Stimulated activated CD4-positive, alpha-beta T cell treated with anti-CD3 and anti-CD28 coated beads, Interleukin-1b, Interleukin-23, amount 100 ng/mL, for 4 hours (primary cell): ENCODE results near the gene ASXL3.

Experiments used
- DNase-seq, 2 donors: peaks; one replicate each; pipeline ENCODE4 v3.0.0-alpha.2; 2020; ENCODE audit warnings: low read depth in 2 of 2

Gene ASXL3

DNA sequence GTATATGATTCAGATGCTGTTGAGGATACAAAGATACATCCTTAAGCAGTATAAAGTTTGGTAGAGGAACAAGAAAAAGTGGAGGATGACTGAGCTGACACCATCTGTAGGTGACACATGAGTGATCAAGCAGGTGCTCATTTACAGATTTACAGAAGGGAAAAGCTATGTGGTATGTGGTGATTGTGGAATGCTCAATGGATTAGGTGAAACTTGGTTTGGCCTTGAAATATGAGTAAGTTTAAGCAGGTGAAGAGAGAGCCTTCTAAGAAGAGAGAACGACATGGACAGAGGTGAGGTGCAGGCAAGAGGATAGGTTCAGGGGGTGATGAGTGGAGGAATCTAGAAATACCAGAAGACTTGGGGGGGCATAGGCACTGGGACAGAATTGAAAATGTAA is 5.9 kb downstream of the ASXL3 start:
- no peak for DNase-seq

DNA sequence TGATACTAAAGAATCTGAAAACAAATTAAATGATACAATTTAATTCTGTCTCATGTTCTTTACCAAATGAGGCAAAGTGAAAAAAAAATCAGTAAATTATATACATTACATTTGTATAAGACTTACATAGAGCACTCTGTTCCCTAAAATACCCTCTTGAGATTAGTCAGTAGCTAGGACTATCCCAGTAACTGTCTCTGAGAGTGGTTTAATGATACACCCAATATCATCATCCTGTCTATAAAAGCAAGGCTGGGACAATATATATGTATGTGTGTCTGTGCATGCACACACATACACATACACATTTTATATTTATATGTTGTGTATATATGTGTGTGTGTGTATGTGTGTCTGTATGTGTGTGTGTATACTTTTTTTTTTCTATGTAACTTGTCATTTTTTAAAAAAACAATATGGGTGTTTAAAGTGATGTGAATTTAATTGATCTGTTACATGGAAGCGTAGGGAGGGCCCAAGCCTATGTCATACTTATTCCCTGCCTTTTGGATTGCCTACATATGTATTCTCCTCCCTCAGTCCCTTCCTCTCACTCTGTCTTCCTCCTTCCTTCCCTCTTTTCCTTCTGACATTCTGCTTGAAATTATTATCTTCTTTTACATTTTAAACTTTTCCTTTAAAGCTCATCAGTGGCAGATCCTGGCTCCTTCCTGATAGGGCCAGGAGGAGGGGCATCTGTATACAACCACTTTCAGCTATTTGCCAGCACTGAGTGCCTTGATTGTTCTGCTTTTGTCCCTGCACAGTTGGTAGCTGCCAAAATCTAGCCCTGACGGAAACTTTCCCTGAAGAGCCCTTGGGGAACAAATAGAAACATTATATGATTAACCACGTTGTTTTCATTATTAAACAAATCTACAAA is 6.8 kb downstream of the ASXL3 start:
- DNase-seq, result no peak

DNA sequence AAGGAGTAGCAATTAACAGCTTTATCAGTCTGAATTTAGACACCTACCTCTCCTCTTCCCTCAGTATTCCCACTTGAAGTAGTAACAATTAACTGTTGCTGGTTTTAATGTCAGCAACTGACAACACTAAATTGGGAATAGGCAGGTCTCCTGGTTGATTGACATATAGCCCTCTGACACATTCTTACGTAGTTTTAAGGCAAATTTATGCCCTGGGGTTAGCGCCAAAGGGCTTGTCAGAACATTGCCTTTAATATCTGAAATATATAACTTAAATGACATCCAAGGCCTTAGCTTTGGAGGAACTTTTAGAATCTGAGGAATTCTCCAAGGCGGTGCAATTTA is 7.4 kb downstream of the ASXL3 start:
- no peak for DNase-seq

DNA sequence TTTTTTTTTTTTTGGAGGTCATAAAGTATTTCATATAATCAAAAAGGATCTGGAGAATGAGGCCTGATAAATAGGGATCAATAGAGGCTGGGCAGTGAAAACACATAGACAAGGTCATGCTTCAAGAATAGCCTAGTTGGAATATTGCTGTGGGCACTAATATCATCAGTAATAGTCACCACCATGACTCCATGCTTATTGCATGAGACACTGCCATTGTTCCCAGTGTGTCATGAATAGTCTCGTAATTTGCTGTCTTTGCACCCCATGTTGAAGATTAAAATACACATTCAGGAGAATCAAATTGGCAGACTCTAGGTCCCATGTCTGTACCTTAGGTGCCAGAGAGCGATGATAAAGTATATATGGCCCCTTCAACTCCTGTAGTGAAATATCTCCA is 10.3 kb downstream of the ASXL3 start:
- DNase-seq, result no peak

DNA sequence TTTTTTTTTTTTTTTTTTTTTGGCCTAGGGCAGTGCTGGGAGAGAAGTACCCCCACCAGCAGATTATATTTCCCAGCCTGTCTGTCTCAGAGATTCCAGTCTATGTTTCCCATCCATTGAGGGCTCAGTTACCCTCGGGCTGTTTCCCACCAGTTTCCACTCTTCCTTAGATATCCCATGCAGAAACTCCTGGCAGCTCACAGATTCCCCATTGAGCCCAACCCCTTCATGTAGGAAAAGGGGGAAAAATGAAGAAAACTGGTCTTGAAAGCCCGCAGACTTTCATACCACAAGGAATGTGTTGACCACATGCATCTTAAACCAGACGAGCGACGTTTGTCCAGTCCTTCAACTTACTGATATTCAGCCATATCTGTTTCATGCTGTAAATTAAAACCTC is 15.2 kb downstream of the ASXL3 start:
- DNase-seq, result no peak

DNA sequence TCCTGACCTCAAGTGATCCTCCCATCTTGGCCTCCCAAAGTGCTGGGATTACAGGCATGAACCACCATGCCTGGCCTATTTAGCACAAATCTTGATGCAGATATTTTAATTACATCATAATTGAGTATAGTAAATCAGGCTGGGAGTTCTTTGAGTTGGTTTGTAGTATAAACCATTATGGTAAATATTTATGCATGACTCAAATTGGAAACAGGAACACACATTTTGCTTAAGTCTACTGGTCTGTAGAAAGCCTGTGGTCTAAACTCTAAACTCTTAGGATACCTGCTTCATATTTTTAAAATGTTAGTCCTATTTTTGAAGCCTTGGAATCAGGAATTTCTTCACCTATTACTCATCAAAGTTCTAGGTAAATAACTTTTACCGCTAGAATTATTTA is 16.8 kb downstream of the ASXL3 start:
- no peak for DNase-seq

DNA sequence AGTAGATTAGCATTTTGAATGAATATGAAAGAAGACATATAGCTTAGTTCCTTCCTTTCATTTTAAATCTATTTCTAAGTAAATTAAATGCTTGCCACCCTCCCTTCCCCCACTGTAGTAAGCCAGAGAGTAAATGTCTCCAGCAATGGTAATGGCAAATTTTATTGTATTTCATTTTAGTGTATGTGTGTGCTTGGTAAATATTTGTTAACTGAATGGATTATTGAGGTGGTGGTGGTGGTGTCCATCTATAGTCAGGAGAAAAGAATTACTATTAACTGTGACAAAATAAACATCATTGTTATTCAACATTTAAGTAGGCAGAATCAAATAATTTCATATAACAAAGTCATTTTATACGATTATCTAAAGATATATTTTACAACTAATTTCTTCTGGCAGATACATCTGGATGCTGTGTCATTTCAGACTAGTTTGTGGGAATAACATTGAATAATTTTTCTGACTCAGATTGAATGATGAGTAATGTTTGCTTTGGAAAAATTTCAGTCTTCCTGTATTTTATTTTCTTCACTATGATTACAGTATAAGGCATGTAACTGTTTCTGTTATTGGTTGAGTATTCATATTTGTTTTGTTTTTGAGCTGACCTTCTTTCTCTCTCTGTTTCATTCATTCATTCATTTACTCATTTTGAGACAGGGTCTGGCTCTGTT is 18.3 kb downstream of the ASXL3 start:
- no peak for DNase-seq

DNA sequence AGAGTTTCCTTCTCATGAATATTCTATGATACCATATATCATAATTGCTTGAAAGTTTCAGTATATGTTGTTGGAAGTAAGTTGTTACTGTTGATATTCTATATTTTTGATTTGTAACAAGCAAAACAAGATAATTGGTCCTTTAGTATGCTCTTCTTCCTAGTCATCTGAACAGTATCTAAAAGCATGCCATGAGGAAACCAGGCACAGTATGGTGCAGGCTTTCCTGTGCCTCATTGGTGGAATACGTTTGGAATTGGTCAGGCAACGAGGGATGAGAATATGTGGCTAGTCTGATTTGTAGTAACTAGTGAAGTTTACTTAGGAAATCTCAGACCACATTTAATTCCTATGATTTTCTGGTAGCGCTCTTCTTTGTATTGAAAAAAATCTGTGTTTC is 22.8 kb downstream of the ASXL3 start:
- no peak for DNase-seq

DNA sequence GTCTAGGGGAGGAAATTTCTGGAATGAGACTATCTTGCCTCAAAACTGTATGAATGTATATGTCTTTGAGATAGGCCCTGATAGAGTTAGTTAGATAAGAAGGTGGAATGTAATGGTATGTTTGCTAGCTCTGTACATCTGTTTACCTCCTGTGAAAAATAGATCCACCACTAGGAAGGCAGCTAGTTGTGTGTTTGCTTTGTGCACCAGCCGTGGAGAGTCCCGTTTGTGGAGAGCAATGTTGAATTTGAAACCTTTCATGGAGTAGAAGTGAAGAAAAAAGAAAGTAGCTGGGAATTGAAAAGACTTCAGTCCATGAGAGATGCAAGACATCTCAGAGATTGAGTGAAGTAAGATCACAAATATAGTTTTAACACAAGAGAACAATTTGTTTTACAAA is 25.4 kb downstream of the ASXL3 start:
- DNase-seq, result no peak

DNA sequence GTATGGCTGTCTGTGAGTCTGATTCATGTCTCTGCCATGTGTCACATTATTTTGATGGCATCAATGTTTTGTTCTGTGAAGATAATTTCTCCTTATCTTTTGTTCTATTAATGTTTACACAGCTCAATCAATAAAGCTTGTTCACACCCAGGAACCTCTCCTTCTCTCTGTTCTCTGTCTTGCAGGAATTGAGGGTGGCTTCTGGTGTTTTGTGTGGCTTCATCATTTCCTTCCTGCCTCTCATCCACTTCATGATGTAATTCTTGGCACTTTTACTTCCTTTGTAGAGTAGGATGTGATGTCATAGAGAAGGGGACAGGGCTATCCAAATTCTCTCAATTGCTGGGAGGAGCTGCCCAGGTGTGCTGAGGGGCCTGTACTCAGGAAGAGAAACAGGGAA is 27.2 kb downstream of the ASXL3 start:
- DNase-seq, result no peak

DNA sequence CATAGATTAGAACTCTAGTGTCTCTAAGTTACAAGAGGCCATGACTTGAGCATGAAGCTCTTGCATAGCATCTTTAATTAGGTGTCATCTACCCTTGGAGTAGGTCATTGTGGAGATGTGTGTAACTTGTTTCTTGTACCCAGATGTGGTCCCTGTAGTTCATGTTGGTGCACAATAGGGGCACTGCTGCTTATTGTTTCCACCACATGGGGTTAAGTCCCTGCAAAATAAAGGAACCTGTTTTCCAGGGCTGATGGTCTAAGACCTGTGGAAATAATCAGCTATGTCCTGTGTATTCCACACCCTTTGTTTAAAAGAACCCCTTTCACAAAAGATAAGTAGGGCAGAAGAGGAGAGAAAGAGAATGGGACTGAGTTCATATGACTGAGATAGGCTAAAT is 28.6 kb downstream of the ASXL3 start:
- no peak for DNase-seq

DNA sequence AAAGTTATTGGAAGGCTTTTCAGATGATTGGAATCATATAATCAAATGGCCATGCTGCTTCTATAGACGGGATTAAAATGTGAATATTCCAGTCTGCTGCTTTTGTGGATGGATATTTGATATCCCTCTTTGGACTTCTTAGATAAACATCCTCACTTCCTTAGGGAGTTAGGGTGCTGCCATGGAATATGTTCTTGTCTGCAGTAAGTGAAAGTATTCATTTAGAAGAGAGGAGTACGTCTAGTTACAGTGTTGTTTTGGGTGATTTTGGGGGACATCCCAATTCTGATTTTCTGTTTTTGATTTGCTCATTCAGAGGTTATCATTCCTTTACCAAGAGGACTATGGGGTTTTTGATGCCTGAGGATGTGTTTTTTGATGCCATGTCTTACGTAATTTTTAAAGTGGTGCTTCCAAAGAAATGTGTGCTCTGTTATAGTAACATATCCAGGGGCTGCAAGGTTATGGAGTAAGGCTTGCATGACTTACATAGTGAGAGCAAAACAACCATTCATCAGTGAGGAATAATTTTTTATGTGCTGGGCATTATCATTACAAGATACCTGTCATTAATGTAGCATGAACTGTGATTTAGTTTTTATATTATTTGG is 33.6 kb downstream of the ASXL3 start:
- DNase-seq, result no peak

DNA sequence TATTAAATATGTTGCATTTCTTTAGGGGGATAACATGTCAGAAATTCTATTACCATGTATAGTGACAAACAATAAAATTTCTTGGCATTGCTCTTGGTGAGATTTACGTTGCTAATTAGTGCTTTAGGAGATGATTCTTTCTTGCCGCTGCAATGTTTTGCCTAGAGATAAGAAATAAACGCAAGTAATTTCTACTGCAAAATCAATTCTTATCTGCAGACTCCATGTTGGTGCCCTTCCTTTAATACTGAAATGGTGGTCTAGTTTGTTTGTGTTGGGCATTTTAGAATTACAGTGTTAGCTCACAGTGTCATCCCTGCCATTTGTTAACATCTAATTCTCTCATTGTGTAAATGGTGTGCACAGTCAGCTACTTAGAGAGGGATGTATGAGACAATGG is 34.6 kb downstream of the ASXL3 start:
- DNase-seq, result no peak

DNA sequence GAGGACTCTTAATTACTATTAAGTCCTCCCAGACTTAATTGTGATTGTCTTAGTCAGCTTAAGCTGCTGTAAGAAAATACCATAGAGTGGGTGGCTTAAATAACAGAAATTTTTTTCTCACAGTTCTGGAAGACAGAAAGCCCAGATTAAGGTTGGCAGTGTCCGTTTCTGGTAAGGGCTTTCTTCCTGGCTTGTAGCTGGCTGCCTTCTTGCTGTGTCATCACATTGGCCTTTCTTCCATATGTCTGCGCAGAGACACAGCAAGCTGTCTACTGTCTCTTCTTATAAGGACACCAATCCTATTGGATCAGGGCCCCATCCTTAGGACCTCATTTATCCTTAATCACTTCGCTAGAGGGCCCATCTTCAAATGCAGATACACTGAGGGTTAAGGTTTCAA is 38.5 kb downstream of the ASXL3 start:
- no peak for DNase-seq

DNA sequence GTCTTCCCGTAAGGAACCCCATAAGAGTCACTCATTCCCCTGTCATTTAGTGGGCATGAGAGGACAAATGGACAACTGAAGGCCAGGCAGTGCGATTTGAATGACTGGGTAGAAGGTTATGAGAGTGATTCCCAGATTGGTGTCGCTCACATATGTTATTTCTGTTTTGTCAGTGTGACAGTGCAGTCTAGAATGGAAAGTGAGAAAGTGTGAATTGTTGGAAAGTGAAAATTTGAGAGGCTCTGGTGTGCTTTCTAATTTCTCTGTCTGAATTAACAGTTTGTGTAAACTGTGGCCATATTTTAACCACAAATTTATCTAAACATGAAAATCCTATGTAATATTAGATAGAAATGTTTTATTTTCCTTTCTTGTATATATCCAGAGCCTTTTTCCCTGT is 49.1 kb downstream of the ASXL3 start:
- no peak for DNase-seq

DNA sequence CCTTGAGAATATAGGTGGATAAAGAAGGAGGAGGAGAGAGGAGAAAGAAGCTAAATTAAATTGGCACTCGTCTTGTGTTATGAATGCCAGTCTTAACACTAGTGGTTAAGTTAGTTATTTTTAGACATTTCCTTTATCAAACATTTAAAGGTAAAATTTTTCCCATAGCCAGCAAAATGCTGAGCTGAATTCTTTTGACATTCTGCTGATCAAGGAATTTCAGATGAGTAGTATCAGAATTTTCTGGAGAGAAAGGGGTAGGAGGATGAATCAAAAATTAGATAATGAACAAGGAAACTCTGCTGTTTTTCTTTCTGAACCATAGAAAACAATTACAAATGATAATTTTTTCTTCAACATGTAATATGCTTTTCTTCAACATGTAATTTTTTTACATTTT is 52.5 kb downstream of the ASXL3 start:
- DNase-seq, result no peak

DNA sequence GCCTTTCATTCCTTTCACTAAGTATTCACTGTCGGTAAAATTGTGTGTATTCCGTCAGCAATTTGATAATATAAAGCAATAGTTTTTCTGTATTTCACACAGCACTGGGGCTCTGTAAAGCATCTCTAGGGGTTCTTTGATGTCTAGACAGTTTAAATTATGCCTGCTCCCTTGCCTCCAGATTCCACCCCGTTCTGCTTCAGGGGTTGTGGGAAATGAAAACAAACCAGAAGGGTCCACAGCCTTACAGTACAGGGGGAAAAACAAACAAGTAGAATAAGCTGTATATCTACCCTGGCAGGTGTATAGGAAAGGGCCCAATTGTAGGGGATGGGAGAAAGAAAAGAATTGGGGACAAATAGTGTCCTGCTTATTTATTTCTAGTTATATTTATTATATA is 63.1 kb downstream of the ASXL3 start:
- no peak for DNase-seq

DNA sequence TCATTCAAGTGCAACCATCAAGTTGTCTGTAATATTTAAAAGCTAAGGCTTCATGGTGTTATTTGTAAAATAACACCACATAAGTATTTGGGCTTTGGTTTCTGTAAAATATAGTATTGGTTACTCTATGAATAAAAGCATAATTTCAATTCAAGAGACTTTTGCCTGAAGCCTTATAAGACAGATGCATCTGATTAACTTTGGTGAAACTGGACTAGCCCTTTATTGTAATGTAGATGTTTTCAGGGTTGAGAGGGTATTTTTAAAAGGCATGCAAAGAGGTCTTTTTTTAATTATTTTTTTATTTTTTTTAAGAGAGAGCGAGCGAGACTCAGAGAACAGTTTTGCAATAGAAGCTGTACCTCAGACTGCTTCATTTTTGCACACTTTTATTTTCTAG is 66.5 kb downstream of the ASXL3 start:
- no peak for DNase-seq

DNA sequence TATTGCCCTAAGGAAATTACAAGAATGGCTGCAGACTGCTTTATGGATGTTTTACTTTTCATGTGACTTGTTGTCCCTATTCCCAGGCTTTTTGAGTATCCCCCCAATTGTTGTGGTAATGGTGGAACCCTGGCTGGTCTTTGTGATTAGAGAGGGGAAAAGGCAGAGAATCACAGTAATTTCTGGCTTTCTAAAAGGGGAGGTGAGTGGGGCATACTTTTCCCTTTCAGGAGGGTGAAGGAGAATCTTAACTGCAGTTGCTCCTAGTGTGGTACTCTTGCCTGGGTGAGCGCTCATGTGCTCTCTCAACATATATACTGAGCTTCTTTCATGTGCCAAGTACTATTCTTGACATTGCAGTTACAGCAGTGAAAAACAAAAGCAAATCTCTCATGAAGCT is 69.3 kb downstream of the ASXL3 start:
- no peak for DNase-seq

DNA sequence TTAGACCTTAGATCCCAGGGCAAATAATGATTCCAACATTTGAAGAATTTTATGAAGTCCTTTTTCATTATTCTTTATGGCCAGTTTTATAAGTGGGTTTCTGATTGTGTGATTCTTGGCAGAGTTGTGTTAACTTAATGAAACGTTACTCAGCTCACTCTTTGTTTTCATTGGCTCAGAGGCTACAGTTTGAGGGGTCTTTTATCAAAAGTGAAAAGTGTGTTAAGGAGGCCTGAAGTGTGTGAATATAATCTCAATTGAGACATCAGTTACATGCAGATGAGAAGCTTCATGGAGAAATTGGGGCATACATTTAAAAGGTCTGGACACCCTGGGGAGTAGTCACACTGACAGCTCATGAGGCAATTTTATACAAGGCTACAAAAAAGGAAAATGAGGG is 74.6 kb downstream of the ASXL3 start:
- no peak for DNase-seq

DNA sequence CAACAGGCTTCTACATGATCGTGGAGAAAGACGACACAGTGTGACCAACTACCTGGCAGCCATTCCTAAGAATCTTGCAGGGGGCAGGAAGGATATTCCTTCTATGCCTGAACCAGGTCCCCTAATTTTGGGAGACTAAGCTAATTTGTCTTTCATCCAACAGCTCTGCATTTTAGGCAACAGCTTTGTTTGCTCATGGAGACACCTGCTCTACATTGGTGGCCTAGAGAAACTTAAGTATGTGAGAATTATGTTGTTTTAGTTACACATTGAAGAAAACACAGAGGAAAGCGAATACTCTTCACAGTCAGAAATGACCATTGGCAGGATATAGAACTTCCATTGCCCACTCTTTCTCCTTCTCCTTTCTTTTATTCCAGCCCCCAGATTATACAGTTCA is 75.2 kb downstream of the ASXL3 start:
- no peak for DNase-seq

DNA sequence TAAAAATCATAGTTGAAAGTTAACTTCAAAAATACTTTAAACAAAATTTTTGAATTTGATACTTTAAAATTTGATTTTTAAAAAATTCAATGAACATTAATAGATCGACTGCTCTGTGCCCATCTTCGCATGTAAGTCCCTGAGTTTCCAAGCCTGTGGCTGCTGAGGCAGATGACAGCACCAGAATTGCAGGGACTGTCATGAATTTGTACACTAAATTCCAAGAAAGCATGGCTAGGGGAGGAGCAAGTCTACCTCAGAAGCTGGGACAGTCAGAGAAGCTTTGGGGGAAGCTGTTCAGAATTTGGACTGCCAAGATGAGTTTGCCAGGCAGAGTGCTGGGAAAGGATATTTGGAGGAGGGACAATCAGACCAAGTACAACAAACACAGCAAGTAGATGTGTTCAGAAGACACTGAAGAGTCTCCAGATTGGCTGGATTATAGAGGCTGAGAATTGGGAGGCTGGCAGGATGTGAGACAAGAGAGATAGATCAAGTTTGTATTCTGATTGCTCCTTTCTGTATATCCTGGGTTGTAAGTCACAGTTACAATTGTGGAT is 79.0 kb downstream of the ASXL3 start:
- no peak for DNase-seq
